Mucosa of rectum (tissue), 2 donors: ENCODE results near the gene ZCWPW1.

Source experiments
- H3K27ac ChIP-seq, 2 donors: one replicate each; pipeline ENCODE4 v1.7.0; 2013; ENCODE audit warnings: inconsistent platforms in 2 of 2, low read depth in 2 of 2, low read length in 2 of 2
- H3K27me3 ChIP-seq, 2 donors: one replicate each; pipeline ENCODE4 v1.7.0; 2013; ENCODE audit warnings: low read length in 2 of 2; ENCODE audit not compliant: control insufficient read depth in 2 of 2, insufficient read depth in 2 of 2
- H3K36me3 ChIP-seq, 2 donors: one replicate each; pipeline ENCODE4 v1.7.0; 2013; ENCODE audit warnings: low read length in 2 of 2; ENCODE audit not compliant: control insufficient read depth in 2 of 2, insufficient read depth in 2 of 2
- H3K4me1 ChIP-seq, 2 donors: one replicate each; pipeline ENCODE4 v1.7.0; 2013; ENCODE audit warnings: low read length in 2 of 2, mild to moderate bottlenecking in 1 of 2; ENCODE audit not compliant: control insufficient read depth in 2 of 2, insufficient read depth in 2 of 2
- H3K4me3 ChIP-seq, 2 donors: one replicate each; pipeline ENCODE4 v1.7.0; 2013; ENCODE audit warnings: low read length in 2 of 2
- H3K9ac ChIP-seq, 2 donors: one replicate each; pipeline ENCODE4 v1.7.0; 2013; ENCODE audit warnings: low read length in 2 of 2, low read depth in 1 of 2, mild to moderate bottlenecking in 1 of 2
- H3K9me3 ChIP-seq, 2 donors: one replicate each; pipeline ENCODE4 v1.7.0; 2013; ENCODE audit warnings: low read length in 2 of 2; ENCODE audit not compliant: control insufficient read depth in 2 of 2
- donor health status: healthy.
- donor health status: Normal muscosa, but diverticular disease.

The ZCWPW1 gene

GRCh38 chr7:100469227-100470044, 40.9 kb upstream of the ZCWPW1 start:
- Histone ChIP-seq H3K4me3 (no peak overlapping the region), H3K27me3 (no peaks in the 10 kb centered on the region), H3K36me3 (peaks cover 2 to 26% of the 10 kb centered on the region in 2 donors), H3K9ac (no peak overlapping the region), H3K9me3 (no peaks in the 10 kb centered on the region), H3K4me1 (peaks cover 10 to 13% of the 10 kb centered on the region in 2 donors), H3K27ac (no peak overlapping the region)

- H3K36me3 ChIP-seq: peaks cover 1 to 18% of the 10 kb centered on the region in 2 donors
- no peaks in the 10 kb centered on the region for H3K27me3 ChIP-seq
- H3K9ac ChIP-seq: no peak overlapping the region
- H3K4me3 ChIP-seq: no peak overlapping the region
- H3K4me1 ChIP-seq: peaks cover 5 to 8% of the 10 kb centered on the region in 2 donors
- no peak overlapping the region for H3K27ac ChIP-seq
- H3K9me3 ChIP-seq: no peaks in the 10 kb centered on the region
Observed at GRCh38 chr7:100467638-100468373, 39.3 kb upstream of the ZCWPW1 start.

- no peak overlapping the region for H3K27ac ChIP-seq
- H3K4me1 ChIP-seq: peaks cover 3% of the 10 kb centered on the region in 2 donors
- peaks cover 0 to 18% of the 10 kb centered on the region in 2 donors for H3K36me3 ChIP-seq
Observed at GRCh38 chr7:100466653-100467605, 38.4 kb upstream of the ZCWPW1 start.

GRCh38 chr7:100465702-100466311, 37.3 kb upstream of the ZCWPW1 start:
- Histone ChIP-seq H3K9me3 (no peaks in the 10 kb centered on the region), H3K27me3 (no peaks in the 10 kb centered on the region), H3K9ac (no peak overlapping the region), H3K4me3 (no peak overlapping the region), H3K4me1 (peaks cover 3% of the 10 kb centered on the region in 2 donors), H3K36me3 (peaks cover 0 to 18% of the 10 kb centered on the region in 2 donors), H3K27ac (no peak overlapping the region)

More at GRCh38 chr7:100466653-100467605, 38.4 kb upstream of the ZCWPW1 start:
- no peak overlapping the region for H3K9ac ChIP-seq
- no peaks in the 10 kb centered on the region for H3K9me3 ChIP-seq
- no peaks in the 10 kb centered on the region for H3K27me3 ChIP-seq
- H3K4me3 ChIP-seq: no peak overlapping the region

GRCh38 chr7:100465299-100465698, 36.8 kb upstream of the ZCWPW1 start:
- Histone ChIP-seq H3K36me3 (peaks cover 0 to 13% of the 10 kb centered on the region in 2 donors), H3K9ac (no peak overlapping the region), H3K4me1 (peaks cover 3% of the 10 kb centered on the region in 2 donors), H3K9me3 (no peaks in the 10 kb centered on the region), H3K27ac (no peak overlapping the region), H3K27me3 (no peaks in the 10 kb centered on the region), H3K4me3 (no peak overlapping the region)

GRCh38 chr7:100464791-100465190, 36.3 kb upstream of the ZCWPW1 start:
- H3K4me1 ChIP-seq: peaks cover 3% of the 10 kb centered on the region in 2 donors
- no peak overlapping the region for H3K9ac ChIP-seq
- no peaks in the 10 kb centered on the region for H3K27me3 ChIP-seq
- H3K9me3 ChIP-seq: no peaks in the 10 kb centered on the region
- H3K36me3 ChIP-seq: peaks cover 0 to 13% of the 10 kb centered on the region in 2 donors
- no peak overlapping the region for H3K4me3 ChIP-seq
- no peak overlapping the region for H3K27ac ChIP-seq

GRCh38 chr7:100464210-100464660, 35.7 kb upstream of the ZCWPW1 start, which contains the start of gene SPACDR:
TSS of gene SPACDR (minus strand) at chr7:100464260. CDS start at chr7:100464025, 235 bp downstream.
- H3K36me3 ChIP-seq: peaks cover 0 to 16% of the 10 kb centered on the region in 2 donors

GRCh38 chr7:100457033-100457432, 28.5 kb upstream of the ZCWPW1 start:
- H3K27ac ChIP-seq: no peak overlapping the region
- no peaks in the 10 kb centered on the region for H3K9me3 ChIP-seq
- peaks cover 0 to 3% of the 10 kb centered on the region in 2 donors for H3K36me3 ChIP-seq
- H3K27me3 ChIP-seq: no peaks in the 10 kb centered on the region
- no peaks in the 10 kb centered on the region for H3K4me1 ChIP-seq
- H3K9ac ChIP-seq: no peak overlapping the region
- H3K4me3 ChIP-seq: no peak overlapping the region

More at GRCh38 chr7:100464210-100464660, 35.7 kb upstream of the ZCWPW1 start, which contains the start of gene SPACDR:
- no peak within 1 kb of the TSS for H3K9ac ChIP-seq
- H3K4me1 ChIP-seq: peaks cover 0 to under 1% of the 10 kb centered on the region in 2 donors
- H3K27ac ChIP-seq: no peak within 1 kb of the TSS
- H3K4me3 ChIP-seq: no peak within 1 kb of the TSS
- H3K27me3 ChIP-seq: no peaks in the 10 kb centered on the region
- H3K9me3 ChIP-seq: no peaks in the 10 kb centered on the region

GRCh38 chr7:100456562-100456961, 28.1 kb upstream of the ZCWPW1 start:
- Histone ChIP-seq H3K4me3 (no peak overlapping the region), H3K9ac (no peak overlapping the region), H3K27ac (no peak overlapping the region), H3K27me3 (no peaks in the 10 kb centered on the region), H3K9me3 (no peaks in the 10 kb centered on the region), H3K4me1 (no peaks in the 10 kb centered on the region), H3K36me3 (peaks cover 0 to 3% of the 10 kb centered on the region in 2 donors)
